ENCODE data around the gene C2CD5. TPM values are rescaled to one million over a fixed set of nuclear protein-coding genes. Genes with fewer than 3 reads are reported as not detected.

Gene C2CD5
- total RNA-seq, 4 donors from 2014 or later: 47.9 to 123 (median 63.6) TPM

DNA sequence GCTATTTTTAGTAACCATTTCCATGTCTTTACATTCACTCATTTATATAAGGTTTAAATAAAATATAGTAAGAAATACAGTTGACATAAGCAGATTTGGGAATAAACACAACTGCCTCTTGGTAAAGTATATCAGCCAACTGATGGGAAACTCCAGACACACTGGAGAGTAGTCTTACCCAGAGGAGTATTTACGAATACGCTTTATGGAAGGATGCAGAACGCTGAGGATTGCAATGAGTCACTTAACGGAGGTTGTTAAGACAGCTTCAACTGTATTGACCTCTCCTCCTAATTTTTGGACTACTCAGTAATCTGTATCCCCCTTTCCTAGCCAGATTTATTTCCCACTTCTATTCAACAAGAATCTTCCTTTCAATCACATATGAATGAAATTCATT is 6.0 kb downstream of the C2CD5 start:
- TF ChIP-seq CTCF (IDR thresholded peaks at IDR 0.05): no peak
- TF ChIP-seq POLR2A (IDR thresholded peaks at IDR 0.05): no peak
- in situ Hi-C loops (cut with MboI; ENCODE audit: low pct_ligation_motif_present in 1 of 4, low pct_unique_long_range_greater_than_20kb in 1 of 4, low sequenced_read_pairs in 3 of 4): no loop called here
- DNase-seq: no peak
- H3K4me3 ChIP-seq: no peak overlapping the region
- H3K27ac ChIP-seq: peak overlapping the region in 3 of 4 donors; percentile 16 to 37 (median 28)
- H3K27me3 ChIP-seq: no peaks in the 10 kb centered on the region
- H3K36me3 ChIP-seq: no peaks in the 10 kb centered on the region
- intact Hi-C loops (cut with DNase I; ENCODE audit: low total_unique reads): no loop called here
- WGBS, 2 donors (ENCODE audit: low coverage in 1 of 2): 81 to 85% methylated on average over 4 of the region's 4 CpGs
- no peaks in the 10 kb centered on the region for H3K9me3 ChIP-seq
- H3K4me1 ChIP-seq: peaks cover 13 to 31% (median 17%) of the 10 kb centered on the region in 4 donors

GRCh38 chr12:22536971-22537544 is 7.3 kb downstream of the C2CD5 start:
- Histone ChIP-seq H3K9me3 (no peaks in the 10 kb centered on the region), H3K27ac (no peak overlapping the region), H3K4me1 (peaks cover 1 to 18% (median 7%) of the 10 kb centered on the region in 4 donors), H3K4me3 (no peak overlapping the region), H3K36me3 (peaks cover 0 to 9% (median 0%) of the 10 kb centered on the region in 4 donors), H3K27me3 (no peaks in the 10 kb centered on the region)
- 86% methylated on average over 3 of the region's 3 CpGs for WGBS, 2 donors (ENCODE audit: low coverage in 1 of 2)
- in situ Hi-C loops (cut with MboI; ENCODE audit: low pct_ligation_motif_present in 1 of 4, low pct_unique_long_range_greater_than_20kb in 1 of 4, low sequenced_read_pairs in 3 of 4): no loop called here
- DNase-seq: no peak
- no peak for TF ChIP-seq POLR2AphosphoS5 (IDR thresholded peaks at IDR 0.05)
- TF ChIP-seq EP300 (IDR thresholded peaks at IDR 0.05; ENCODE audit: low read depth): no peak
- no peak for TF ChIP-seq POLR2A (IDR thresholded peaks at IDR 0.05)
- no peak for TF ChIP-seq CTCF (IDR thresholded peaks at IDR 0.05)
- intact Hi-C loops (cut with DNase I; ENCODE audit: low total_unique reads): no loop called here

DNA sequence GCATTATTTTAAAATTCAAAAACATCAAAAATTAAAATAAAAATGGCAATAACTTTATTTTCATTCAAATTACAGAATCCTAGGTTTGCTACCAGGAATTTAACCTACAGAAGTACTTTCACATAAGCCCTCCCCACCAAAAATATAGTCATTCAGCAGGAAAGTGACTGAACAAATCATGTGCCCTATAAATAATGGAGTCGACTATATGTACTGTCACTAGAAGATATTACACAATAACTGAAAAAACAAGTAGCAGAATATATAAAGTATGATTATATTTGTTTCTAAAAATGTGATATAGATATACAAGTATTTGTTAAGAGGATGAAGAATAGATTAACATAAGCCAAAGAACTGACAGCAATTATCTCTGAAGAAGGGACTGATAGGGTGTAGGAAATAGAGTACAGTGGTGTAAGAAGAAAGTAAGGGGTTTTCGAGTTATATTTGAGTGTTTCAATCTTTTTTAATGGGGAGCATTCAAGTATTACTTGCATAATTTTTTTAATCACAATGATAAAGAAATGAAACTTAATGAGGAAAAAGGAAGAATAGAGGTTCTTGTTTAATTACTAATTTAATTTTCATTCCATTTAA is 7.9 kb downstream of the C2CD5 start:
- TF ChIP-seq EP300 (IDR thresholded peaks at IDR 0.05; ENCODE audit: low read depth) (no peak), CTCF (IDR thresholded peaks at IDR 0.05) (no peak), POLR2AphosphoS5 (IDR thresholded peaks at IDR 0.05) (no peak), POLR2A (IDR thresholded peaks at IDR 0.05) (no peak)
- no peak for DNase-seq
- Histone ChIP-seq H3K27me3 (no peaks in the 10 kb centered on the region), H3K27ac (no peak overlapping the region), H3K36me3 (peaks cover 0 to 10% (median 1%) of the 10 kb centered on the region in 4 donors), H3K9me3 (no peaks in the 10 kb centered on the region), H3K4me1 (peaks cover 0 to 12% (median 2%) of the 10 kb centered on the region in 4 donors), H3K4me3 (no peak overlapping the region)
- in situ Hi-C loops (cut with MboI; ENCODE audit: low pct_ligation_motif_present in 1 of 4, low pct_unique_long_range_greater_than_20kb in 1 of 4, low sequenced_read_pairs in 3 of 4): no loop called here
- WGBS, 2 donors (ENCODE audit: low coverage in 1 of 2): 87 to 90% methylated on average over 2 of the region's 2 CpGs
- intact Hi-C loops (cut with DNase I; ENCODE audit: low total_unique reads): no loop called here

GRCh38 chr12:22535478-22535877 is 8.9 kb downstream of the C2CD5 start:
- intact Hi-C loops (cut with DNase I; ENCODE audit: low total_unique reads) (no loop called here), in situ Hi-C loops (cut with MboI; ENCODE audit: low pct_ligation_motif_present in 1 of 4, low pct_unique_long_range_greater_than_20kb in 1 of 4, low sequenced_read_pairs in 3 of 4) (no loop called here)
- H3K27ac ChIP-seq: no peak overlapping the region
- H3K27me3 ChIP-seq: no peaks in the 10 kb centered on the region
- TF ChIP-seq CTCF (IDR thresholded peaks at IDR 0.05) (no peak), POLR2A (IDR thresholded peaks at IDR 0.05) (no peak)
- no peak overlapping the region for H3K4me3 ChIP-seq
- WGBS, 2 donors (ENCODE audit: low coverage in 1 of 2): 73 to 79% methylated on average over 2 of the region's 2 CpGs
- peaks cover 0 to 14% (median 3%) of the 10 kb centered on the region in 4 donors for H3K36me3 ChIP-seq
- no peak for DNase-seq
- H3K4me1 ChIP-seq: peaks cover 0 to 10% (median 1%) of the 10 kb centered on the region in 4 donors
- H3K9me3 ChIP-seq: no peaks in the 10 kb centered on the region

Data from transverse colon (tissue), 4 donors.